Astrocyte (in vitro differentiated cells and primary cell): Measurements from ENCODE around the gene ATXN7L1. TPM values are rescaled to one million over a fixed set of nuclear protein-coding genes. Genes with fewer than 3 reads are reported as not detected.
A peak's percentile ranks its signal among the peaks of the same experiment; 100 is the strongest.

ENCODE experiments used
- DNase-seq: peaks from one replicate; pipeline ENCODE4 v3.0.0-alpha.2; 2010; ENCODE audit warnings: low read depth
- FAIRE-seq: peaks from 2 replicates; lab custom pipeline; 2011; peaks lifted over from hg19 to GRCh38; lab: Jason Lieb, UNC
- H2AFZ ChIP-seq: 2 replicates; pipeline ENCODE4 v1.6.0; 2012; ENCODE audit warnings: low read depth, low read length, inconsistent platforms
- H3K27ac ChIP-seq: 2 replicates; pipeline ENCODE4 v1.5.1; 2011; ENCODE audit warnings: low read depth, low read length, inconsistent platforms
- H3K27me3 ChIP-seq: 2 replicates; pipeline ENCODE4 v1.6.0; 2011; ENCODE audit warnings: low read length, inconsistent platforms; ENCODE audit not compliant: insufficient read depth
- H3K36me3 ChIP-seq: 2 replicates; pipeline ENCODE4 v1.5.1; 2011; ENCODE audit warnings: low read length, inconsistent platforms; ENCODE audit not compliant: insufficient read depth
- H3K4me1 ChIP-seq: 2 replicates; pipeline ENCODE4 v1.5.1; 2011; ENCODE audit warnings: low read length, inconsistent platforms; ENCODE audit not compliant: insufficient read depth
- H3K4me2 ChIP-seq: 2 replicates; pipeline ENCODE4 v1.6.0; 2012; ENCODE audit warnings: low read length, inconsistent platforms
- H3K4me3 ChIP-seq: 2 replicates; pipeline ENCODE4 v1.5.1; 2011; ENCODE audit warnings: low read depth, mild to moderate bottlenecking, low read length, inconsistent platforms; ENCODE audit not compliant: insufficient read depth
- H3K79me2 ChIP-seq: 2 replicates; pipeline ENCODE4 v1.6.0; 2012; ENCODE audit warnings: mild to moderate bottlenecking, low read length, inconsistent platforms; ENCODE audit not compliant: insufficient read depth
- H3K9ac ChIP-seq: 2 replicates; pipeline ENCODE4 v1.6.0; 2012; ENCODE audit warnings: mild to moderate bottlenecking, low read length, inconsistent platforms
- H3K9me3 ChIP-seq: 2 replicates; pipeline ENCODE4 v1.5.1; 2012; ENCODE audit warnings: low read depth, mild to moderate bottlenecking, low read length, inconsistent platforms; ENCODE audit not compliant: insufficient read depth
- H4K20me1 ChIP-seq: 2 replicates; pipeline ENCODE4 v1.6.0; 2012; ENCODE audit warnings: low read length, inconsistent platforms; ENCODE audit not compliant: insufficient read depth
- H3K27ac Mint-ChIP-seq: one replicate; pipeline ENCODE4 v1.8.0; 2021; ENCODE audit warnings: mild to moderate bottlenecking, mixed read lengths; ENCODE audit not compliant: unreplicated experiment
- H3K27me3 Mint-ChIP-seq: one replicate; pipeline ENCODE4 v1.8.0; 2021; ENCODE audit warnings: low read depth, mixed read lengths; ENCODE audit not compliant: unreplicated experiment
- H3K36me3 Mint-ChIP-seq: one replicate; pipeline ENCODE4 v1.8.0; 2021; ENCODE audit warnings: low read depth, mixed read lengths; ENCODE audit not compliant: unreplicated experiment
- H3K4me1 Mint-ChIP-seq: one replicate; pipeline ENCODE4 v1.8.0; 2021; ENCODE audit warnings: low read depth, mixed read lengths; ENCODE audit not compliant: unreplicated experiment
- H3K4me3 Mint-ChIP-seq: one replicate; pipeline ENCODE4 v1.8.0; 2021; ENCODE audit warnings: mild to moderate bottlenecking, moderate library complexity, mixed read lengths; ENCODE audit not compliant: unreplicated experiment
- H3K9me3 Mint-ChIP-seq: one replicate; pipeline ENCODE4 v1.8.0; 2021; ENCODE audit warnings: mild to moderate bottlenecking, mixed read lengths; ENCODE audit not compliant: unreplicated experiment
- EZH2 ChIP-seq: IDR thresholded peaks from 2 replicates; pipeline ENCODE4 v1.6.1; 2012; ENCODE audit warnings: mild to moderate bottlenecking, low read length, inconsistent platforms; ENCODE audit not compliant: insufficient read depth
- total RNA-seq: library from RNA; stranded (reverse); gene quantifications from 2 replicates; pipeline ENCODE4 v1.2.1, GENCODE V29; 2021
- TF ChIP-seq, protein P1 (sequence below): IDR thresholded peaks from 2 replicates; pipeline ENCODE4 v1.5.1; 2011; ENCODE audit warnings: low read depth, mild to moderate bottlenecking, inconsistent platforms, low read length, moderate library complexity; ENCODE audit not compliant: insufficient read depth

The ATXN7L1 gene
- total RNA-seq, 1 donor from 2014 or later = 7.6 TPM

DNA sequence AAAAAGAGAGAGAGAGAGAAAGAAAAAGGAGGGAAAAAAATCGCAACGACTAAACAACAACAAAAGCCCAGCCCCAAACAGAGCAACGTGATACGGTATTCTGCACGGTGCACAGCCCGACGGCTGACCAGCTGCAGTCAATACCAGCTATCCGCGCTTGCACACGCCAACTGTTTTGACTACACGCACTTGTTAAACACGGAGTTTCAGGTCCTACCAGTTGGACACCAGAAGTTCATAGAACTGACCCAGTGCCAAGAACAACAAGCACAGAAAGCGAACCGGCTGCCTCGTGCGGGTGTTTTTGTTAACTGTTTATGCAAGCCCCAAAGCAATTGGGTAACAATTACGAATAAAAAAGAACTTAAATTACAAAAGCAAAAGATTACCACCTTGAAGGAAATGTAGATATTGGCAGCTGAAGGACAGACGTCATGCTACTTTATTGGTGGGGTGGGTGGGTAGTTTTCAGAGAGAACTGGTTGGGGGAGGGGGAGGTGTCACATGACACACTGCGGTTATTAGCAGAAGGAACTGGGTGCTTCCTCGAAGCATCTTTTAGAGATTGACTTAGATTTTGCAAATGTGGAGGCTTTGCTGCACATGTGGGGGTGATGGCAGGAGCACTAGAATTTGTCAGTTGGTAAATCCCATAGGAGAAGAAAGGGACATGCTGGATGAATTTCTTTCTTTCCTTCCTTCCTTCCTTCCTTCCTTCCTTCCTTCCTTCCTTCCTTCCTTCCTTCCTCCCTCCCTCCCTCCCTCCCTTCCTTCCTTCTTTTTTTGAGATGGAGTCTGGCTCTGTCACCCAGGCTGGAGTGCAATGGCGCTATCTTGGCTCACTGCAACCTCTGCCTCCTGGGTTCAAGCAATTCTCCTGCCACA is 184.5 kb downstream of the ATXN7L1 start:
- H2AFZ ChIP-seq = peak overlapping the region; percentile 41

DNA sequence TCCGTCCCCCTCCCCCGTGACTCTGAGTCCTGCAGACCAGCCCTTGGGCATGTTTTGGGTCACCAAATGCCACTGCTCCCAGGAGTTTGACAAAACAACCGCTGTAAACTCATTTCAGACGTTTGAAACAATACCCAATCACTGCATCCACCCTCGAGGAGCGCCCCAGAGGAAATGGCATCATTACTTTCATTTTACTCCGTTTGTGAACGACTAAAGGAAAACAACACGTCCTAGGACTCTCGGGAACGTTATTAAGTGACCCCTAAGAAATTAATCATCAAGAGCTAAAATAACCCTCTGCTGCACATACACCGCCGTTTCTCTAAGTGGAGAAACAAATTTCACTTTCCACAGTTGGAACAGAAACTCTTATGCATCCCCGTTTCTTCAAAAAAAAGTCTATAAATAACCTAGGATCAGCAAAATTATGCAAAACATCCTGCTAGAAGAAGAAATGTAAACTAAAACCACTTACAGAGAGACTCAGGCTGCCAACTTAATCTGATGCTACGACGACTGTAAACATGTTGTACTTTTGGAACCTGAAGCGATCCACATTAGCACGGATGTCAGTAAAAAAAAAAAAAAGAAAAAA is 185.2 kb downstream of the ATXN7L1 start:
- H3K4me1 ChIP-seq = peaks cover 12% of the 10 kb centered on the region
- H3K36me3 ChIP-seq = no peaks in the 10 kb centered on the region
- DNase-seq (no peak), FAIRE-seq (no peak)
- Mint-ChIP-seq H3K36me3 (peaks cover 4% of the 10 kb centered on the region), H3K4me1 (peaks cover 13% of the 10 kb centered on the region), H3K9me3 (no peaks in the 10 kb centered on the region), H3K4me3 (peak overlapping the region; percentile 50), H3K27ac (no peak overlapping the region), H3K27me3 (no peaks in the 10 kb centered on the region)
- peak overlapping the region; percentile 65 for H3K9ac ChIP-seq
- TF ChIP-seq, protein P1, sequence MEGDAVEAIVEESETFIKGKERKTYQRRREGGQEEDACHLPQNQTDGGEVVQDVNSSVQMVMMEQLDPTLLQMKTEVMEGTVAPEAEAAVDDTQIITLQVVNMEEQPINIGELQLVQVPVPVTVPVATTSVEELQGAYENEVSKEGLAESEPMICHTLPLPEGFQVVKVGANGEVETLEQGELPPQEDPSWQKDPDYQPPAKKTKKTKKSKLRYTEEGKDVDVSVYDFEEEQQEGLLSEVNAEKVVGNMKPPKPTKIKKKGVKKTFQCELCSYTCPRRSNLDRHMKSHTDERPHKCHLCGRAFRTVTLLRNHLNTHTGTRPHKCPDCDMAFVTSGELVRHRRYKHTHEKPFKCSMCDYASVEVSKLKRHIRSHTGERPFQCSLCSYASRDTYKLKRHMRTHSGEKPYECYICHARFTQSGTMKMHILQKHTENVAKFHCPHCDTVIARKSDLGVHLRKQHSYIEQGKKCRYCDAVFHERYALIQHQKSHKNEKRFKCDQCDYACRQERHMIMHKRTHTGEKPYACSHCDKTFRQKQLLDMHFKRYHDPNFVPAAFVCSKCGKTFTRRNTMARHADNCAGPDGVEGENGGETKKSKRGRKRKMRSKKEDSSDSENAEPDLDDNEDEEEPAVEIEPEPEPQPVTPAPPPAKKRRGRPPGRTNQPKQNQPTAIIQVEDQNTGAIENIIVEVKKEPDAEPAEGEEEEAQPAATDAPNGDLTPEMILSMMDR = no peak
- TF ChIP-seq EZH2 = no peak
- peaks cover 6% of the 10 kb centered on the region for H4K20me1 ChIP-seq
- H3K79me2 ChIP-seq = no peaks in the 10 kb centered on the region
- peak overlapping the region; percentile 68 for H3K4me3 ChIP-seq
- peak overlapping the region; percentile 90 for H3K4me2 ChIP-seq
- H3K27ac ChIP-seq = no peak overlapping the region
- no peaks in the 10 kb centered on the region for H3K9me3 ChIP-seq
- H2AFZ ChIP-seq = peak overlapping the region; percentile 41
- no peaks in the 10 kb centered on the region for H3K27me3 ChIP-seq

More for the DNA sequence above, 184.5 kb downstream of the ATXN7L1 start:
- H3K27me3 Mint-ChIP-seq = no peaks in the 10 kb centered on the region
- Histone ChIP-seq H3K4me2 (peak overlapping the region; percentile 90), H3K4me1 (peaks cover 12% of the 10 kb centered on the region), H4K20me1 (peaks cover 6% of the 10 kb centered on the region), H3K9me3 (no peaks in the 10 kb centered on the region), H3K36me3 (no peaks in the 10 kb centered on the region), H3K79me2 (no peaks in the 10 kb centered on the region), H3K9ac (peak overlapping the region; percentile 65), H3K4me3 (peak overlapping the region; percentile 68), H3K27me3 (no peaks in the 10 kb centered on the region), H3K27ac (no peak overlapping the region)
- no peak for FAIRE-seq
- no peak for TF ChIP-seq EZH2
- TF ChIP-seq, protein P1 = no peak
- peaks cover 3% of the 10 kb centered on the region for H3K9me3 Mint-ChIP-seq
- peak overlapping the region; percentile 34 for H3K27ac Mint-ChIP-seq
- H3K36me3 Mint-ChIP-seq = peaks cover 6% of the 10 kb centered on the region
- peak; percentile 66 for DNase-seq
- peak overlapping the region; percentile 4 for H3K4me3 Mint-ChIP-seq
- H3K4me1 Mint-ChIP-seq = peaks cover 13% of the 10 kb centered on the region
